Measurements from ENCODE around the gene GLP2R.

Gene GLP2R

DNA sequence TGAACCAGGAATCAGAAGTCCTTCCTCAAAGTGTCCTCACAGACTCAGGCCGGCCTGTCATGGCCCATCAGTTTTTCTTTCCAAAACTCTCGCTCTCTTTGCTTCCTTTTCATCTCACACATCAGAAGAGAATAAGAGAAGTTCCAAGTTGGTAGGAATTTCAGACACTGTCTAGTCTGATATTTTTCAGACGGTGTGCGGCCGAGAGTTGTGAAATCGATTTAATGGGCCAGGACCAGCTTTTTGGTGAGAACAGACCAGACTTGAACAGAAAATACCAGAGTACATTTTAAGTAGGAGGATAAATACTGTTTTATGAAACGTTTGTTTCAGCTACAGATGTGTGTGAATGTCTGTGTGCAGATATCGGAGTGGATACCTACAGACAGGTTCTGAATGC, 104.1 kb downstream of the GLP2R start:
- no peak for TF ChIP-seq FOXM1 (IDR thresholded peaks at IDR 0.05; ENCODE audit: borderline replicate concordance)
- TF ChIP-seq SP1 (IDR thresholded peaks at IDR 0.05): no peak
- no peak for DNase-seq (ENCODE audit: extremely low spot score)
- CTCF ChIA-PET: interaction anchor here (0.5 kb wide), 1 partner anchor 397 kb away, joined by 3 read pairs; no protein-coding TSS in a partner anchor
- POLR2A ChIA-PET: no interaction called here

DNA sequence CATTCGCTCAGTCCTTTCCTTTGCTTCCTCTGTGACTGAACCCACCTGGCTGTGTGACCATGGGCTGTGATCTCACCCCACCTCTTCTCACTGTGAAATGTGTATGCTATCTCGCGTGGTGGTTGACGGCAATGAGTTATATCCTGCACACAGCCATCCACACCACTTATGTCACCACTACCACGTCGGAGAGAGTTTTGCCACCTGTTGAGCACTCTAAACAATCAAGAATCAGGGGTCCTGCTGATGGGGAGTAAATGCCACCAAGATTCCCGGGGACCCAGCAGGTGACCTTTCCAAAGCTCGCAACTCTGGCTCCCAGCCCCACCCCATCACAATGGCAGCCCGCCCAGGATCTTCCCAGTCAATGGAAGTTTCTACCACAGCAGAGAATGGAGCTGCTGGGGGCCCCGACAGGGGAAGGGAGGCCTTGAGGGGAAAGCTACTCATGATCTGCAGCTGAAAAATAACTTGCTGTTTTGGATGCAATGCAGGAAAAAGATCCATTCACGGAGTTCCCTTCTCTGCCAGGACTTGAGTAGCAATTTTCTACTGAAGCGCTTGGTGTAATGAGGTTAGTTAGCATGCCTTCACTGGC, 105.5 kb downstream of the GLP2R start:
- ChIA-PET CTCF (no interaction called here), POLR2A (no interaction called here)
- no peak for DNase-seq (ENCODE audit: extremely low spot score)
- no peak for TF ChIP-seq SP1 (IDR thresholded peaks at IDR 0.05)
- no peak for TF ChIP-seq NFRKB (IDR thresholded peaks at IDR 0.05)
- no peak for TF ChIP-seq ELF4 (IDR thresholded peaks at IDR 0.05)
- TF ChIP-seq, protein P1, sequence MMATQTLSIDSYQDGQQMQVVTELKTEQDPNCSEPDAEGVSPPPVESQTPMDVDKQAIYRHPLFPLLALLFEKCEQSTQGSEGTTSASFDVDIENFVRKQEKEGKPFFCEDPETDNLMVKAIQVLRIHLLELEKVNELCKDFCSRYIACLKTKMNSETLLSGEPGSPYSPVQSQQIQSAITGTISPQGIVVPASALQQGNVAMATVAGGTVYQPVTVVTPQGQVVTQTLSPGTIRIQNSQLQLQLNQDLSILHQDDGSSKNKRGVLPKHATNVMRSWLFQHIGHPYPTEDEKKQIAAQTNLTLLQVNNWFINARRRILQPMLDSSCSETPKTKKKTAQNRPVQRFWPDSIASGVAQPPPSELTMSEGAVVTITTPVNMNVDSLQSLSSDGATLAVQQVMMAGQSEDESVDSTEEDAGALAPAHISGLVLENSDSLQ (IDR thresholded peaks at IDR 0.05): no peak
- TF ChIP-seq CTBP1 (IDR thresholded peaks at IDR 0.05; ENCODE audit: borderline replicate concordance): no peak
- TF ChIP-seq FOXK2 (IDR thresholded peaks at IDR 0.05): no peak
- TF ChIP-seq TARDBP (IDR thresholded peaks at IDR 0.05): no peak
- no peak for TF ChIP-seq BHLHE40 (IDR thresholded peaks at IDR 0.05; ENCODE audit: borderline replicate concordance)
- TF ChIP-seq FOXM1 (IDR thresholded peaks at IDR 0.05; ENCODE audit: borderline replicate concordance): no peak
- no peak for TF ChIP-seq SUZ12 (IDR thresholded peaks at IDR 0.05)
- no peak for TF ChIP-seq ZNF384 (IDR thresholded peaks at IDR 0.05)

DNA sequence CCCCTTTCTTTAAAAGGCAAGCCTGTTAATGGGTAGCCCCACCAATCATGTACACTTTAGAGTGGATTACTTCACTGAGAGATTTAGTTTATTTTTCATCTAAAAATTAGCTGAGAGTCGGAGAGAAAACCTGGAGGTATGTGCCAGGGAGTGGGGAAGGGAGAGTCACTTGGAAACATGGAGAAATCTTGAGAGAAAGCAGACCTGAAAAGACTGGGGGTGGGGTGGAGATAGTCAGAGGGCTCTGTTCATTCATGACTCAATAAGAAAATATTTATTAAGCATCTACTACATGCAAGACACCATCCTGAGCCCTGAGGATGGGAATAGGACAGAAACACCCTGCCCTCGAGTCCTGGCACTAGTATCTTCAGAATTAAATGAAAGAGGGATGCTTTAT, 106.8 kb downstream of the GLP2R start:
- CTCF ChIA-PET: interaction anchor here (0.7 kb wide), 1 partner anchor 27 kb away, joined by 5 read pairs; no protein-coding TSS in a partner anchor
- no peak for DNase-seq (ENCODE audit: extremely low spot score)
- POLR2A ChIA-PET: no interaction called here
- TF ChIP-seq, protein P1 (IDR thresholded peaks at IDR 0.05): no peak

DNA sequence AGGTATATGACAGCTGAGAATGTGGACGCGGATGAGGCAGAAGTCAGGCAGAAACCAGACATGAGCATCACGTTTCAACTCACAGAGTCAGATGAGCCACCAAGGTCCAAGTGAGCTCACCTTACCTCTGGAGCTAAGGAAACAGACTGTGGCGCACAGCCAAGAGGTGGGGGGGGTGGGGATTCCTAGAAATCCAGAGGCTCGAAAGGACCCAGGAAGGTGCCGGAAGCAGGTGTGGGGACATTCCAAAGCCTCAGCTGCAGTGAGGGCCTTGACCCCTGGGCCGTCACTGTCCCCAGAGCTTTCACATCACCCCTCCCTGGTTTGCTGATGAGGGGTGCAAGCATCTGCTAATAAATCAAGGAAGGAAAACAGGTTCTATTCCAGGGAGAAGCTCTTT, 108.6 kb downstream of the GLP2R start:
- no peak for TF ChIP-seq HDGF (IDR thresholded peaks at IDR 0.05; ENCODE audit: borderline replicate concordance)
- TF ChIP-seq BHLHE40 (IDR thresholded peaks at IDR 0.05; ENCODE audit: borderline replicate concordance): no peak
- no peak for TF ChIP-seq ELF4 (IDR thresholded peaks at IDR 0.05)
- TF ChIP-seq ZNF384 (IDR thresholded peaks at IDR 0.05): no peak
- no peak for TF ChIP-seq NFRKB (IDR thresholded peaks at IDR 0.05)
- no peak for TF ChIP-seq L3MBTL2 (conservative IDR thresholded peaks at IDR 0.05)
- TF ChIP-seq SUZ12 (IDR thresholded peaks at IDR 0.05): no peak
- no peak for TF ChIP-seq LEF1 (IDR thresholded peaks at IDR 0.05; ENCODE audit: borderline replicate concordance)
- TF ChIP-seq, protein P1 (IDR thresholded peaks at IDR 0.05): no peak
- no peak for TF ChIP-seq TARDBP (IDR thresholded peaks at IDR 0.05)
- no peak for TF ChIP-seq ARNT (IDR thresholded peaks at IDR 0.05)
- POLR2A ChIA-PET: no interaction called here
- no peak for DNase-seq (ENCODE audit: extremely low spot score)
- CTCF ChIA-PET: no interaction called here

DNA sequence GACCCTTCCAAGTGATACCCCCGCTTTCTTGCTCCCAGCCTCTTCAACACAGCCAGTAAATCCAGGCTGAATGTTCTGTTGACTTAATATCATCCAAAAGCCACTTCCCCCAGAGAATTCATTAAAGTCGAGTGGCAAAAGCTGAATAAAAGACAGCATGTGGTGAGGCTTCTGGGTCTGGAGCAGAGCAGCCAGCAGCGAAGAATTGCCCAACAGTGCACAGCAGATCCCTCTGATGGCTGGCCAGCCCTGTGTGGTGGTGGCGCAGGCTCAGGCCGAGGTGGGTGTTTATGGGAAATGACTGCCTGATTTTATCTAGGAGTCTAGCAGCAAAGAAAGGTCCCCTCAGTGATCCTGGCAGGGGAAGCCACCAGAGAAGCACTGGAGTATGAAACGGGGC, 109.7 kb downstream of the GLP2R start:
- ChIA-PET POLR2A (no interaction called here), CTCF (no interaction called here)
- TF ChIP-seq, protein P1 (IDR thresholded peaks at IDR 0.05): no peak
- no peak for TF ChIP-seq BHLHE40 (IDR thresholded peaks at IDR 0.05; ENCODE audit: borderline replicate concordance)
- no peak for DNase-seq (ENCODE audit: extremely low spot score)

DNA sequence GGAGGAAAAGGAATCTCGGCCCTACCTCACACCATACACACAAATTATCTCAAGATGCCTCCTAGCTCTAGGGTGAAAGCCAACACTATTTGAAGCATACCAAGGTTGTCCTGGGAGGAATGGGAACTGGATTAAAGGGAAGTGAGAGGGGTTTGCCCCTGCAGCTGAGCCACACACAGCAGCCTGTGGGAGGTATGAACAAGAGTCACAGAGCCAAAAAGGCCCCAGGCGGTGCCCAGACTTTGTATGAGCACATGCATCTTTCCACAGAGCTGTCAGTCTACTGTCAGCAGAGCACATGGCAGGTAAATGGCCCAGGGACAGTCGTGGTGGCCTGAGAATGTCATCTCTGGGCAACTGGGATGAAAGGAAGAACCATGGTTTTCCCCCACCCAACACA, 110.4 kb downstream of the GLP2R start:
- CTCF ChIA-PET: interaction anchor here (0.5 kb wide), 1 partner anchor 637 kb away, joined by 3 read pairs; no protein-coding TSS in a partner anchor
- no peak for DNase-seq (ENCODE audit: extremely low spot score)
- TF ChIP-seq SP1 (IDR thresholded peaks at IDR 0.05) (no peak), LEF1 (IDR thresholded peaks at IDR 0.05; ENCODE audit: borderline replicate concordance) (no peak), L3MBTL2 (conservative IDR thresholded peaks at IDR 0.05) (no peak), FOXK2 (IDR thresholded peaks at IDR 0.05) (no peak), SUZ12 (IDR thresholded peaks at IDR 0.05) (no peak), CTBP1 (IDR thresholded peaks at IDR 0.05; ENCODE audit: borderline replicate concordance) (no peak), ARNT (IDR thresholded peaks at IDR 0.05) (no peak), NFRKB (IDR thresholded peaks at IDR 0.05) (no peak), HDGF (IDR thresholded peaks at IDR 0.05; ENCODE audit: borderline replicate concordance) (no peak), FOXA1 (IDR thresholded peaks at IDR 0.05) (no peak), ZNF384 (IDR thresholded peaks at IDR 0.05) (no peak), ELF4 (IDR thresholded peaks at IDR 0.05) (no peak), BHLHE40 (IDR thresholded peaks at IDR 0.05; ENCODE audit: borderline replicate concordance) (no peak), FOXM1 (IDR thresholded peaks at IDR 0.05; ENCODE audit: borderline replicate concordance) (no peak), TARDBP (IDR thresholded peaks at IDR 0.05) (no peak)
- TF ChIP-seq, protein P1 (IDR thresholded peaks at IDR 0.05): no peak
- POLR2A ChIA-PET: no interaction called here
